Keratinocyte (primary cell): ENCODE results near the gene ZNF501.

Experiments used
- EZH2 ChIP-seq: IDR thresholded peaks from one replicate; pipeline ENCODE4 v1.6.1; 2012; ENCODE audit warnings: inconsistent platforms, mild to moderate bottlenecking, low read length, moderate library complexity
- TF ChIP-seq, protein P1 (sequence below), 3 experiments: IDR thresholded peaks in 1 of 3; conservative IDR thresholded peaks in 1 of 3; optimal IDR thresholded peaks in 1 of 3; 2 replicates in 2 of 3; 3 replicates in 1 of 3; pipeline versions ENCODE3 to v1.5.1; 2011; ENCODE audit warnings: low read length in 3 of 3, mild to moderate bottlenecking in 3 of 3, moderate library complexity in 2 of 3, control low read depth in 1 of 3, inconsistent platforms in 1 of 3; ENCODE audit not compliant: insufficient read depth in 2 of 3; ENCODE audit errors: extremely low read depth in 1 of 3

DNA sequence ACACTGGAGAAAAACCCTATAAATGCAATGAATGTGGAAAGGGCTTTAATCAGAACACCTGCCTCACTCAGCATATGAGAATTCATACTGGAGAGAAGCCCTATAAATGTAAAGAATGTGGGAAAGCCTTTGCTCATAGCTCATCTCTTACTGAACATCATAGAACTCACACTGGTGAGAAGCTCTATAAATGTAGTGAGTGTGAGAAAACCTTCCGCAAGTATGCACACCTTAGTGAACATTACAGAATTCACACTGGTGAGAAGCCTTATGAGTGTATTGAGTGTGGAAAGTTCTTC is 7.4 kb upstream of the ZNF501 start:
- TF ChIP-seq, protein P1, sequence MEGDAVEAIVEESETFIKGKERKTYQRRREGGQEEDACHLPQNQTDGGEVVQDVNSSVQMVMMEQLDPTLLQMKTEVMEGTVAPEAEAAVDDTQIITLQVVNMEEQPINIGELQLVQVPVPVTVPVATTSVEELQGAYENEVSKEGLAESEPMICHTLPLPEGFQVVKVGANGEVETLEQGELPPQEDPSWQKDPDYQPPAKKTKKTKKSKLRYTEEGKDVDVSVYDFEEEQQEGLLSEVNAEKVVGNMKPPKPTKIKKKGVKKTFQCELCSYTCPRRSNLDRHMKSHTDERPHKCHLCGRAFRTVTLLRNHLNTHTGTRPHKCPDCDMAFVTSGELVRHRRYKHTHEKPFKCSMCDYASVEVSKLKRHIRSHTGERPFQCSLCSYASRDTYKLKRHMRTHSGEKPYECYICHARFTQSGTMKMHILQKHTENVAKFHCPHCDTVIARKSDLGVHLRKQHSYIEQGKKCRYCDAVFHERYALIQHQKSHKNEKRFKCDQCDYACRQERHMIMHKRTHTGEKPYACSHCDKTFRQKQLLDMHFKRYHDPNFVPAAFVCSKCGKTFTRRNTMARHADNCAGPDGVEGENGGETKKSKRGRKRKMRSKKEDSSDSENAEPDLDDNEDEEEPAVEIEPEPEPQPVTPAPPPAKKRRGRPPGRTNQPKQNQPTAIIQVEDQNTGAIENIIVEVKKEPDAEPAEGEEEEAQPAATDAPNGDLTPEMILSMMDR (optimal IDR thresholded peaks at IDR 0.05 in 1 of 3, IDR thresholded peaks at IDR 0.05 in 1 of 3, conservative IDR thresholded peaks at IDR 0.05 in 1 of 3; ENCODE audit: extremely low read depth in 1 of 3, insufficient read depth in 2 of 3, low read length in 3 of 3) = no peak
- TF ChIP-seq EZH2 = no peak
